ENCODE results near the gene RBMS3.
"Not testable (repeated sequence)": the region's sequence is repeated elsewhere in the genome, so short reads cannot be mapped to it uniquely, and the experiment has no call there.

GRCh38 chr3:30050116-30050515 is 769.2 kb downstream of the RBMS3 start:
- not testable (repeated sequence) for TF ChIP-seq BHLHE40 (IDR thresholded peaks at IDR 0.05; ENCODE audit: borderline replicate concordance); SP1 (IDR thresholded peaks at IDR 0.05); FOXK2 (IDR thresholded peaks at IDR 0.05); LEF1 (IDR thresholded peaks at IDR 0.05; ENCODE audit: borderline replicate concordance); ZNF384 (IDR thresholded peaks at IDR 0.05); FOXA1 (IDR thresholded peaks at IDR 0.05); HDGF (IDR thresholded peaks at IDR 0.05; ENCODE audit: borderline replicate concordance); L3MBTL2 (conservative IDR thresholded peaks at IDR 0.05); TARDBP (IDR thresholded peaks at IDR 0.05); ELF4 (IDR thresholded peaks at IDR 0.05); ARNT (IDR thresholded peaks at IDR 0.05); PKNOX1 (IDR thresholded peaks at IDR 0.05); NFRKB (IDR thresholded peaks at IDR 0.05)

All from HEK293T (cell line).